HG02610 (cell line): ENCODE results near the gene ARHGAP4.

Source experiments
- ATAC-seq: cut with Tn5 transposase; IDR thresholded peaks from one replicate; pipeline ENCODE4 v1.9.1; 2021; ENCODE audit warnings: mild to moderate bottlenecking, moderate library complexity; ENCODE audit not compliant: unreplicated experiment

The ARHGAP4 gene

DNA sequence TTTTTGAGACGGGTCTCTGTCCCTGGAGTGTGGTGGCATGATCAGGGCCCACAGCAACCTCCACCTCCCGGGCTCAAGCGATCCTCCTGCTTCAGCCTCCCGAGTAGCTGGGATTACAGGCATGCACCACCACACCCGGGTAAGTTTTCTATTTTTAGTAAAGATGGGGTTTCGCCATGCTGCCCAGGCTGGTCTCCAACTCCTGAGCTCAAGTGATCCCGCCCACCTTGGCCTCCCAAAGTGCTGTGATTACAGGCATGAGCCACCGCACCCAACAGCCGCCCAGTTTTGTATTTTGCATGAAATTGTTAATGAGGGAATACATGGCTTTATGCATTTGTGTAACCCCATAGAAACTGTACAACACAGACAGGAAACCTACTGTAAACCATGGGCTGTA, 2.8 kb upstream of the ARHGAP4 start:
- no peak for ATAC-seq

- peak; percentile 74 for ATAC-seq
Measured at GRCh38 chrX:153927922-153928760, 2.1 kb upstream of the ARHGAP4 start.

GRCh38 chrX:153927672-153927921, 1.5 kb upstream of the ARHGAP4 start:
- ATAC-seq, result no peak

GRCh38 chrX:153926858-153927671, 1.0 kb upstream of the ARHGAP4 start:
- peak; percentile 28 for ATAC-seq

DNA sequence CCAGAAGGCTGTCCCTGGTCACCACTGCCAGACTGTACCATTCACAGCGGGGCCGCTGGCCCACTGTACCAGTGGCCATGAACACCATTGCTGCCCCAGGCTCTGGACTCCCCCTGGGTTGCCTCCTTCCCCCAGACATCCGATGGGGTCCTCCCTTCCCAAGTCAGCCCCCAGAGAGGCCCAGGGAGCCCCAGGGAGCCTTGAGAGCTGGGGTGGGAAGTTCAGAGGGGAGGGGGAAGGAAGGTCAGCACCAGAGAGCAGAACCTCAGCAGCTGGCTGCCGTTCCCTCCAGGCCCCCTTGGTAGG, 441 bp upstream of the ARHGAP4 start:
- no peak for ATAC-seq

GRCh38 chrX:153925387-153925738, 701 bp downstream of the ARHGAP4 start:
- ATAC-seq, result no peak

- no peak for ATAC-seq
Measured at GRCh38 chrX:153924149-153924861, 1.8 kb downstream of the ARHGAP4 start.

DNA sequence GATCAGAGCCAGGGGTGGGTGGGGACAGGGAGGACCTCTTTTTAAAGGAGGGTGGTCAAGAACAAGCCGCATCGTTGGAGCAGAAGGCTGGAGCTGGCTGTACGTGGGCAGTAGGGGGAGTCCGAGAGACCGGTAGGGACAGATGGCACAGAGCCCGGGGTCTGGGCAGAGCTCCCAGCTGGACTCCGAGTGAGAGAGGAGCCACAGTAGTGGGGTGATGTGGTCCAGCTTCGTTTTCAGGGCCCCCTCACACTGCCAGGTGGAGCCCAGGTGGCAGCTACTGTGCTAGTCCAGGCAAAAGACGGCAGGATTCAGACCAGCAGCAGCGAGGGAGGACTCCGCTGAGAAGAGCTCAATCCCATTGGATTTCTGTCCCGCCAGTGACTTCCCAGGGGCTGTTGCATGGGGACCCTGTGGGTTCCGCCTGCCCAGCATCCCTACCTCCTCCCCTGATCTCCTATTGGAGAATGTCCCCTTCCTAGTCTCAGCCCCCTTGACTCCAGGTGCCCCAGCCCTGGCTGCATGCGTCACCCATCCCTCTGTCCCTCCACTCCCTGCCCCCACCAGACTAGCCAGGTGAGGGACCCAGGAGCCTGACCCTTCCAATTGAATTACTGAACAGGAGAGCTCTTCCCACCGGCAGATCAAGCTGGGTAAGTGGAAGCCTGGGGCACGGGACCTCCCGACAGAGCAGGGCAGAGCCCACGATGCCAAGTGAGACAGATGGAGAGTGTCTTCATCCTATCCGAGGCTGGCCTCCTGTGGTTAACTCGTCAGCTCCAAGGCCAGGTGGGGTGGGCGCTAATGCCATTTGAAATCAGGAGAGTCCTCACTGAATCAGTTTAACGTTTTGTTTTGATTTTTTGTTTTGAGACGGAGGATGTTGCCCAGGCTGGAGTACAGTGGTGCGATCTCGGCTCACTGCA, 2.9 kb downstream of the ARHGAP4 start:
- ATAC-seq, result no peak

DNA sequence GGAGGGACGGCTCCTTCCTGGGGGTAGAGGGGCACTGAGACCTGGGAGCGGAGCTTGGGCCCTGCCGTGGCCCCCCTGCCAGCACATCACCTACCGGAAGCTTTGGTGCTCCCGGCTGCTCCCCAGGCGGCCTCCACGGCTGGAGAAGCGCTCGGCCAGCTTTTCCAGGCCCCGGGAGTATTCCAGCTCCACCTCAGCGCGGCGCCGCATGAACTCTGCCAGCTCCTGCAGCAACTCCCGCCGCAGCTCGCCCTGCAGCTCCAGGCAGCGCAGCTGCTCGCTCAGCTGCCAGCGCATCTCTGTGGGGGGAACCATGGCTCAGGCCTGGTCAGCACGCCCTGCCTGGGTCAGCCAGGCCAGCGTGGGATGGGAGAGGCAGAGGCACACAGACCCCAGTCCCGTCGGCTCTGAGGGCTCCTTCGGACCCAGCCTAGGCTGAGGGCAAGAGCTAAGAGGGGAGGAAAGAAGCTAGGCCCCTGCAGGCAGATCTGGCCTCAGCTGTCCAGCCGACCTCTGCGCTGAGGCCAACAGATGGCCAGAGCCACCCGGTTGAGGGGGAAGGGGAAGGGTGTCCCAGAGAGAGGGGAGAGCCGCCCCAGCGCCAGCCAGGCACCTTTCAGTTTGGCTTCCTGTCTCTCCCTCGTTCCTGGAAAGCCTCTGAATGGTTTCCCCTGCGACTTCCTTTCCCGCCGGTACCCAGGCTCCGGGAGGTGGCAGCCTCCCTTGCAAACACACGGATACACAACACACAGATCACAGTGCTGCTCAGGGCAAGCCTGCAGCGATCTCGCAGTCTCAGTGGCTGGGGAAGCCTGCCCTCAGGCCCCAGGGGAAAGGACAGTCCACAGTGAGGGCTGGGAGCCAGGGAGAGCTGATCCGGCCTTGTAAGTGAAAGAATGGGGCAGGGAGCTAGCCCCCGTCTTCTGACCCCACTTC, 4.3 kb downstream of the ARHGAP4 start:
- ATAC-seq, result no peak

DNA sequence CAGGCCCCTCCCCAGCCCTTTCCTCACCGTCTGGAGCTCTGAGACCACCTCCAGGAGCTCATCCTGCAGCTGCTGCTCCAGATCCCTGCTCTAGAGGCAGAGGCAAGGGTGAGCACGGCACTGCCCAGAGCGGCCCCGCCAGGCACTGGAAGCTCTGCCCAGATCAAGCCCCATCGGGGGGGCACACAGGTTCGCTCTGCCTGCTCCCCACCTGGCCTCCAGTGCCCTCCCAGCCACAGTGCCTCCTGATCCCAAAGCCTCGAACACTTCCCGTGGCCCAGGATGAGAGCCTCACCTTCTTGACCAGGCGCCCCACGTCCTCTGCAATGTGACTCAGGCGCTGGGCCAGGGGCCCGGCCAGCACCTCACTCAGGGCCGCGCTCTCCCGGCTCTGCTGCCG, 5.0 kb downstream of the ARHGAP4 start:
- no peak for ATAC-seq

GRCh38 chrX:153920546-153920945, 5.5 kb downstream of the ARHGAP4 start:
- no peak for ATAC-seq

DNA sequence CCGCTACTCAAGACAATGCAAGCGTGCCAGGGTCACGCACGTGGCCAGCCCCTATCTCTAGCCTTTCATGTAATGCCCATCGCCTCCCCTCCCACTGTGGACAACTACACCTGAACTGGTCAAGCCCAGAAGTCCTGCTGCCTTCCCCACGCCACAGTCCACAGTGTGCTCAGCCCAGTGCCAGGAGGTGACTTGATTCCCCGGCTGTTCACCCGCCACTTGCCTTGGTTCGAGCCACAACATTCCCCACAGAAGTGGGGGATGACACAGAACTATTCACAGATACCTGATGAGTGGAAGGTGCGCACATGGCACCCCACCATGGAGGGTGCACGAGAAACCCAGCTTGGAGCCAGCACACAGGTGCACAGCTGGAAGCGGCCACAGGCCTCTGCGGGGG, 6.8 kb downstream of the ARHGAP4 start:
- no peak for ATAC-seq

DNA sequence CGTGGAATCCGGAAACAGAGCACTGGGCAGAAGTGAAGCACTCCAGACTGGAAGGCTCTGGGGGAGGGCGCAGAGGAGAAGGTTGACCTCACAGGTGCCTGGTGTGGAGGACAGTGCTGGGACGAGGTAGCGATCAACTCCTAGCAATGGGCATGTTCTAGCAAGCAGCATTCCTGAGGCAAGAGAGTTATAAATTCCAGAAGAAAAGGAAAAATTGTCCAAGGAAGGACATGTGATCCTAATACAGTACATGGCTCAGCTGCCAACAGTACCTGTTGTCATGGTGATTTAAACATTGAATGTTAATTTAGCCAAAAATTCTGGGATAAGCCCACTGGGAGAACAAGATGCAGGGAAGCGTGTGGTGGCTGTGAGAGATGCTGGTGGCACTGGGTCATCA, 8.2 kb downstream of the ARHGAP4 start:
- no peak for ATAC-seq

DNA sequence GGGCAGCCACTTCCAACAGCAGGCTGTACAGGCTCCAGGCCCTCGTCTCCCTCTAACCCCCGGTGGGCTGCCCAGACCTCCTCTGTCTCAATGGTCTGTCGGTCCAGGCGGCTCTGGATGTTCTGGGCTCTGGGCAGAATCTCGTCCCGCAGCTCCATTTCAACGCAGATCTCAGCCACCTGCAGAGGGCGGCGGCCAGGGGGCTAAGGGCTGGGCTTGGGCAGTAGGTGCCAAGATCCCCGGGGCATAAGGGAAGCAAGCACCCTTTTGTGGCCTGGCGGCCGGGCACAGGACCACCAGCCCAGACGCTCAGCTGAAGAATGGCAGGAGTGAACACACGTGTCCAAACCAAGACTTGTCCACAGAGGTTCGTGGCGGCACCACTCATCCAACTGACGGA, 12.4 kb downstream of the ARHGAP4 start:
- ATAC-seq, result no peak

DNA sequence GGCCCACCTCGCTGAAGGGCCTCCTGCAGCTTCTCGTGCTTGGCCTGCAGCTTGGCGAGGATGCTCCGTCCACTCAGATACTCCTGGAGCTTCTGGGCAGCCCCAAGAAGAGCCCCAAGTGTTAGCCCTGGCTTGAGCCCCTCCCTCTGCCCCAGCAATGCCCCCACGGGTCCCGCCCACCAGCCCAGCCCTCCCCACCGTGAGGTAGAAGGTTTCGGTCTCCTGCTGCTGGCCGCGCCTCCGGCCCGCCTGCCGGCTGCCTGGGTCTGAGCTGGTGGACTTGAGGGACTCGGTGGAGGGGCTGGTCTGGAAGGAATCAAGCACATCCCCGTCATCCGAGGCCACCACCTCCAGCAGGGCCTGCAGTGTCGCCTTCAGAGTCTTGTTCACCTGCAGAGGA, 12.9 kb downstream of the ARHGAP4 start:
- ATAC-seq, result no peak

- ATAC-seq, result no peak
Measured at GRCh38 chrX:153911798-153912197, 14.3 kb downstream of the ARHGAP4 start.

- no peak for ATAC-seq
Measured at GRCh38 chrX:153910446-153910845, 15.6 kb downstream of the ARHGAP4 start.

DNA sequence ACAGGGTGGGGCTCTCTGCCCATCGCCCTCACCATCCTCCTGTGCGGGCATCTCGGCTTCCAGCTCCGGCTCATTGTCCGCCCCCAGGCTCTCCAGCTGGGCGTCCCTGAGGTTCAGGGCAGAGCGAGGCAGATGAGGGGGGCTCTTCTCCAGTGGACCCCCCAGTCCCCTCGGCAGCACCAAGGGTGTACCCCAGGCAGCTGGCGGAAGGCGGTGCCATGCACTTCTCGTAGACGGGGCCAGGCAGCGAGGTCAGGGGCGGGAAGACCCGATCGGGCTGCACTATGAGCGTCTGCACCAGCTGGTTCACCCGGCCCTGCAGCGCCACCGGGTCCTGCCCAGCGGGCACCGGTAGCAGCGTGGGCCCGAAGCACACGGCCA, 16.1 kb downstream of the ARHGAP4 start:
- no peak for ATAC-seq

DNA sequence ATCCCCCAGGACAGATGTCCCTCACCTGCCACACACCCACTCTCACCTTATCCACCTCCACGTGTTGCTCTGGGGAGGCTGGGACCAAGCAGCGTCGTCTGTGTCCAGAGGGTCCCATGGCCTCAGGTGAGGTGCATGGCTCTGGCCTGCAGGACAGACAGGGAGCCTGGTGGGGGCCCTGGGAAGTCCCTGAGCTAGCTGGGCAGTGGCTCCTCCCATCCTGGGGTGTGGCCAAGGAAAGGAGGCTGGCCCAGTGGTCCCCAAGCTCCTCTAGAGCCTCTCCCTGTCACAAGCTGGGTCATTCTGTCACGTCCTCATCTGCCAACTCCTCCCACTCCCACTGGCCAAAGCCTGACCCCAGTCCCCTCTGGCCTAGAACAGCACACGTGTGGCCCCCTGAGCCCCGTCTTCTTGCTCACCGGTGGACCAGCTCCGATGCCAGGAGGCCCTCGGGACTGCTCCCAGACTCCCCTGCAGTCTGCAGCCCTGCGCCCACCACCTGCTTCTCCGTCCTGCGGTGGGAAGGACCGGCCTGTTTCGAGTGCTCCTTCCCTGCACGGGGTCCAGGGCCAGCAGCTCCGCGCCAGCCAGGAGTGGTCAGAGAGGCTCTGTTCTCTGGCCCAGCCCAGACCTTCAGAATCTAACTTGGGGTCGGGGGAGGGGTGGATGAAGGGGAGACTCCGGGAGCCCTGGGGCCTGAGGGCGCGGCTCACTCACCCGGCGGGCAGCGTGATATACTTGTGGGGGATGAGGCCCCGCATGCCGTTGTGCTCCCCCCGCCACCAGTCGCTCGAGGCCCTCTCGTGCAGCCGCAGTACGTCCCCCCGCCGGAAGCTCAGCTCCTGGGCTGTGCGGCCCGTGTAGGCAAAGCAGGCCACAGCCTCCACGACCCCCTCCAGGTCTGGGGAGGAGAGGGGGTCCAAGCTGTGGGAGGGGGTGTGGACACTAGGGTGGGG, 16.8 kb downstream of the ARHGAP4 start:
- ATAC-seq, result no peak
